HepG2 (cell line): Measurements from ENCODE around the gene IL36A. TPM values are rescaled to one million over a fixed set of nuclear protein-coding genes. Genes with fewer than 3 reads are reported as not detected.

Experiments used
- ATAC-seq: fragments of 200-7000 bp; cut with Tn5 transposase; 3 replicates; pipeline ENCODE4 v1.9.1; 2020; ENCODE audit warnings: mild to moderate bottlenecking, moderate library complexity
- BruUV-seq: library from RNA; stranded (reverse); fragments of 400-500 nt; replicated peaks from 2 replicates; lab custom pipeline; 2021; lab: Mats Ljungman, UMichigan
- CTCF ChIA-PET: fragments of 300-600 bp; formaldehyde crosslinking; extraction: SDS; loops from one replicate; lab custom pipeline; 2021; ENCODE audit warnings: low total read pairs, inconsistent platforms, low intra/inter-chr PET ratio; lab: Yijun Ruan, JAX
- POLR2A ChIA-PET: fragments of 350-600 bp; sonication (Branson Sonifier 250); formaldehyde crosslinking; loops from one replicate; lab custom pipeline; 2020; ENCODE audit warnings: antibody characterized with exemption, inconsistent platforms; lab: Yijun Ruan, JAX
- DNase-seq: peaks from one replicate; pipeline ENCODE4 v3.0.0-alpha.2; 2015; ENCODE audit warnings: low spot score
- FAIRE-seq: peaks from 3 replicates; lab custom pipeline; 2011; peaks lifted over from hg19 to GRCh38; lab: Jason Lieb, UNC
- H2AFZ ChIP-seq: one replicate; pipeline ENCODE4 v1.6.1; 2011; ENCODE audit warnings: low read length, inconsistent platforms
- H3K27ac ChIP-seq: fragments of 300-600 bp; 3 replicates; pipeline ENCODE4 v1.8.0; 2011; ENCODE audit warnings: mixed run types, mild to moderate bottlenecking, mixed read lengths, low read length, inconsistent platforms; ENCODE audit not compliant: insufficient read depth; ENCODE audit errors: extremely low read length
- H3K27me3 ChIP-seq, 2 experiments: fragments of 200-600 bp in 1 of 2; 2 replicates in 1 of 2; 3 replicates in 1 of 2; pipeline versions ENCODE4 v1.6.0 to v1.8.0; 2011; ENCODE audit warnings: low read length in 2 of 2, mild to moderate bottlenecking in 2 of 2, moderate library complexity in 2 of 2, inconsistent platforms in 1 of 2; ENCODE audit not compliant: insufficient read depth in 2 of 2, control insufficient read depth in 1 of 2
- H3K36me3 ChIP-seq, 2 experiments: fragments of 200-600 bp in 1 of 2; replicated peaks in 1 of 2; 2 replicates in 1 of 2; 3 replicates in 1 of 2; pipeline versions ENCODE4 v1.5.1 to v1.8.0; 2011; ENCODE audit warnings: low read length in 2 of 2, inconsistent platforms in 1 of 2; ENCODE audit not compliant: insufficient read depth in 2 of 2, control insufficient read depth in 1 of 2
- H3K4me1 ChIP-seq: 2 replicates; pipeline ENCODE4 v1.5.1; 2012; ENCODE audit warnings: low read length, inconsistent platforms; ENCODE audit not compliant: insufficient read depth
- H3K4me2 ChIP-seq: 2 replicates; pipeline ENCODE4 v1.6.0; 2011; ENCODE audit warnings: low read depth, low read length, inconsistent platforms
- H3K4me3 ChIP-seq, 3 experiments: fragments of 200-600 bp in 1 of 3; sonication (generic), shearing (Covaris generic) in 1 of 3; replicated peaks in 1 of 3; 2 replicates each; pipeline ENCODE4 v1.5.1; 2011 to 2016; ENCODE audit warnings: low read length in 3 of 3, inconsistent platforms in 2 of 3, low read depth in 2 of 3, mild to moderate bottlenecking in 2 of 3, control low read depth in 1 of 3, mixed read lengths in 1 of 3; ENCODE audit not compliant: insufficient read depth in 1 of 3
- H3K79me2 ChIP-seq: one replicate; pipeline ENCODE4 v1.6.1; 2011; ENCODE audit warnings: low read length, inconsistent platforms; ENCODE audit not compliant: insufficient read depth
- H3K9ac ChIP-seq: 2 replicates; pipeline ENCODE4 v1.6.0; 2011; ENCODE audit warnings: mild to moderate bottlenecking, low read depth, low read length, inconsistent platforms; ENCODE audit not compliant: insufficient read depth
- H3K9me3 ChIP-seq: 2 replicates; pipeline ENCODE4 v1.5.1; 2012; ENCODE audit warnings: mild to moderate bottlenecking, low read length
- H4K20me1 ChIP-seq: 2 replicates; pipeline ENCODE4 v1.6.0; 2011; ENCODE audit warnings: inconsistent platforms, mild to moderate bottlenecking, low read length, moderate library complexity; ENCODE audit not compliant: insufficient read depth
- ARNT2 ChIP-seq: sonication (generic); formaldehyde crosslinking; IDR thresholded peaks from 2 replicates; pipeline ENCODE4 v1.8.0; 2022; ENCODE audit warnings: mild to moderate bottlenecking, low read depth, missing genetic modification reagents, moderate library complexity
- ASH2L ChIP-seq: fragments of 300-600, 200-600 bp; sonication (generic); IDR thresholded peaks from 2 replicates; pipeline ENCODE4 v1.7.0; 2017; ENCODE audit warnings: low read depth, mild to moderate bottlenecking, moderate library complexity, mixed read lengths, low read length; ENCODE audit not compliant: insufficient read length
- CEBPB ChIP-seq: IDR thresholded peaks from 2 replicates; pipeline ENCODE4 v1.6.1; 2011; ENCODE audit warnings: low read depth, low read length, improper control_type of control experiment, borderline replicate concordance
- ETV6 ChIP-seq: sonication (generic); formaldehyde crosslinking; conservative IDR thresholded peaks from 2 replicates; pipeline ENCODE4 v1.4.0; 2020; ENCODE audit warnings: missing genetic modification reagents
- JUN ChIP-seq: sonication (generic); formaldehyde crosslinking; IDR thresholded peaks from 2 replicates; pipeline ENCODE4 v1.4.0; 2020; ENCODE audit warnings: mild to moderate bottlenecking, missing genetic modification reagents
- KLF16 ChIP-seq, 2 experiments: sonication (generic) in 1 of 2; formaldehyde crosslinking in 1 of 2; IDR thresholded peaks; 2 replicates each; pipeline versions ENCODE4 v1.6.1 to v1.8.0; 2016 to 2023; ENCODE audit warnings: missing genetic modification reagents in 2 of 2, missing compliant biosample characterization in 1 of 2
- SMAD1 ChIP-seq: sonication (generic); formaldehyde crosslinking; IDR thresholded peaks from 2 replicates; pipeline ENCODE4 v1.4.0; 2020; ENCODE audit warnings: missing genetic modification reagents, low read depth, mild to moderate bottlenecking, borderline replicate concordance
- ZFP90 ChIP-seq: sonication (generic); formaldehyde crosslinking; IDR thresholded peaks from 2 replicates; pipeline ENCODE4 v1.8.0; 2022; ENCODE audit warnings: missing genetic modification reagents, mild to moderate bottlenecking, inconsistent platforms, borderline replicate concordance
- ZNF567 ChIP-seq: sonication (generic); formaldehyde crosslinking; IDR thresholded peaks from 2 replicates; pipeline ENCODE4 v1.8.1; 2023; ENCODE audit warnings: mild to moderate bottlenecking, missing genetic modification reagents, borderline replicate concordance
- ZNF766 ChIP-seq: sonication (generic); formaldehyde crosslinking; IDR thresholded peaks from 2 replicates; pipeline ENCODE4 v1.5.0; 2020; ENCODE audit warnings: missing genetic modification reagents, borderline replicate concordance
- ZNF841 ChIP-seq: sonication (generic); formaldehyde crosslinking; IDR thresholded peaks from 2 replicates; pipeline ENCODE4 v1.8.1; 2023; ENCODE audit warnings: missing genetic modification reagents, borderline replicate concordance
- WGBS: methylation state at CpG from one replicate; pipeline ENCODE4 v1.1.6; 2017; ENCODE audit warnings: low lambda C conversion rate; 5-methylcytosine and 5-hydroxymethylcytosine counted together
- in situ Hi-C: cut with HindIII; loops from 2 replicates; pipeline ENCODE4 v1.10.0; 2017; ENCODE audit warnings: low pct_unique_long_range_greater_than_20kb; ENCODE audit not compliant: extremely low pct_ligation_motif_present
- intact Hi-C: fragments of 100-400 bp; cut with micrococcal nuclease; formaldehyde crosslinking; loops from one replicate; pipeline ENCODE4 v1.10.0; 2022; ENCODE audit not compliant: unreplicated experiment
- polyA plus RNA-seq, 8 experiments: library from polyadenylated mRNA; depleted of rRNA in 3 of 8; stranded (reverse) in 7 of 8; unstranded in 1 of 8; fragments of >200 nt; fragmentation: Illumina TruSeq in 4 of 8; extraction: Trizol in 4 of 8; gene quantifications; 2 replicates each; pipeline versions ENCODE4 v1.2.1 to v1.2.3, GENCODE V29; 2011 to 2016; ENCODE audit warnings: low read depth in 4 of 8, missing spikeins in 1 of 8, mixed read lengths in 1 of 8; ENCODE audit not compliant: insufficient read depth in 1 of 8
- total RNA-seq, 5 experiments: library from RNA; depleted of rRNA; stranded (reverse); fragments of >200 nt; fragmentation: Illumina TruSeq; extraction: Trizol; gene quantifications; 2 replicates each; pipeline ENCODE4 v1.2.3, GENCODE V29; 2016; ENCODE audit warnings: low read depth in 1 of 5
- TF ChIP-seq, protein P1 (sequence below): IDR thresholded peaks from 2 replicates; pipeline ENCODE4 v1.6.1; 2016; ENCODE audit warnings: missing compliant biosample characterization, missing genetic modification reagents, borderline replicate concordance
- TF ChIP-seq, protein P2 (sequence below): sonication (generic); formaldehyde crosslinking; IDR thresholded peaks from 2 replicates; pipeline ENCODE4 v1.4.0; 2020; ENCODE audit warnings: missing genetic modification reagents
- TF ChIP-seq, protein P3 (sequence below): sonication (generic); formaldehyde crosslinking; IDR thresholded peaks from 2 replicates; pipeline ENCODE4 v1.8.0; 2022; ENCODE audit warnings: mild to moderate bottlenecking, missing genetic modification reagents, moderate library complexity

Gene IL36A
- total and polyA plus RNA-seq, 2 of the 13 experiments (the other 11 are each of a cell fraction or from before 2014, with no cell fraction given): not detected

DNA sequence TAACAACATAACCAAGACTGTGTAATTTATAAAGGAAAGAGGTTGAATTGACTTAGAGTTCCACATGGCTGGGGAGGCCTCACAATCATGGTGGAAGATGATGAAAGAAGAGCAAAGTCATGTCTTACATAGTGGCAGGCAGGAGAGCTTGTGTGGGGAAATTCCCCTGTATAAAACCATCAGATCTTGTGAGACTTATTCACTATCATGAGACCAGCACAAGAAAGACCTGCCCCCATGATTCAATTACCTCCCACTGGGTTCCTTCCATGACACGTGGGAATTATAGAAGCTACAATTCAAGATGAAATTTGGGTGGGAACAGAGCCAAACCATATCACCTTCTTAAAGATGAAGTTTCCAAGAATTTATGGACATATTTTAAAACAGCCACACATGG, 51.3 kb downstream of the IL36A start:
- BruUV-seq: no TSS peak
- intact Hi-C loops (no loop called here), in situ Hi-C loops (no loop called here)
- DNase-seq (no peak), FAIRE-seq (no peak), ATAC-seq (no peak)
- Histone ChIP-seq H3K79me2 (no peaks in the 10 kb centered on the region), H3K36me3 (no peaks in the 10 kb centered on the region), H3K4me3 (no peak overlapping the region), H3K9me3 (peaks cover 14% of the 10 kb centered on the region; the same call in 1 of the 2 replicates), H2AFZ (no peak overlapping the region), H3K4me2 (no peak overlapping the region), H3K27ac (no peak overlapping the region), H3K27me3 (peaks cover 0 to 29% of the 10 kb centered on the region in 2 experiments; a peak in 3 of 5 replicates), H3K4me1 (no peaks in the 10 kb centered on the region), H4K20me1 (no peaks in the 10 kb centered on the region), H3K9ac (no peak overlapping the region)
- CTCF ChIA-PET: no interaction called here
- TF ChIP-seq ARNT2 (CRISPR knock-in tag) (no peak), ZNF841 (CRISPR knock-in tag) (no peak), ZFP90 (no peak), KLF16 (CRISPR knock-in tag; IDR thresholded peaks at IDR 0.05) (no peak), SMAD1 (CRISPR knock-in tag) (no peak), JUN (no peak)
- POLR2A ChIA-PET: no interaction called here
- WGBS: 0% methylated on average over 1 of the region's 1 CpG

DNA sequence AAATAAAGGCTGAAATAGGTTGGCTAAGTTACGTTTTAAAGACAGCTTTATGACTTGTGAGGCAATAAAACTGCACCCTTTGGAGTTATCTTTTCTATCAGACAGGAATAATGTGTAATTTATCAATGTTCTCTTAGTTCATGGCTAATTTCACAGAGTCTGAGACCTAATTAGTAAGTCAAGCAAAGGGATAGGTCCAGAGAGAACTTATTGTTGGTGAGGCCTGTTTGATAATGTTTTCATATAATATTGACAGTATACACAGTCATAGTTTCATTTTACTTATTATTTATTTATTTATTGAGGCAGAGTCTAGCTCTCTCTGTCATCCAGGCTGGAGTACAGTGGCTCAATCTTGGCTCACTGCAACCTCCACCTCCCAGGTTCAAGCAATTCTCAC, 51.9 kb downstream of the IL36A start:
- no peak for FAIRE-seq
- H3K4me3 ChIP-seq: no peak overlapping the region
- POLR2A ChIA-PET: no interaction called here
- no peak overlapping the region for H2AFZ ChIP-seq
- CTCF ChIA-PET: no interaction called here
- in situ Hi-C loops: no loop called here
- no peak overlapping the region for H3K4me2 ChIP-seq
- no peak for DNase-seq
- peaks cover 14% of the 10 kb centered on the region; the same call in 1 of the 2 replicates for H3K9me3 ChIP-seq
- BruUV-seq: no TSS peak
- H3K36me3 ChIP-seq: no peaks in the 10 kb centered on the region
- H3K27me3 ChIP-seq: peaks cover 2 to 33% of the 10 kb centered on the region in 2 experiments; a peak in 4 of 5 replicates
- no peaks in the 10 kb centered on the region for H4K20me1 ChIP-seq
- no peak for ATAC-seq
- 6% methylated on average over 1 of the region's 1 CpG for WGBS
- no peaks in the 10 kb centered on the region for H3K4me1 ChIP-seq
- no peak overlapping the region for H3K9ac ChIP-seq
- no peaks in the 10 kb centered on the region for H3K79me2 ChIP-seq
- no peak overlapping the region for H3K27ac ChIP-seq
- intact Hi-C loops: no loop called here
- TF ChIP-seq ETV6 (CRISPR knock-in tag) (no peak), ZNF567 (CRISPR knock-in tag) (no peak), ZNF766 (CRISPR knock-in tag) (no peak), ASH2L (no peak), CEBPB (no peak)
- TF ChIP-seq, protein P1, sequence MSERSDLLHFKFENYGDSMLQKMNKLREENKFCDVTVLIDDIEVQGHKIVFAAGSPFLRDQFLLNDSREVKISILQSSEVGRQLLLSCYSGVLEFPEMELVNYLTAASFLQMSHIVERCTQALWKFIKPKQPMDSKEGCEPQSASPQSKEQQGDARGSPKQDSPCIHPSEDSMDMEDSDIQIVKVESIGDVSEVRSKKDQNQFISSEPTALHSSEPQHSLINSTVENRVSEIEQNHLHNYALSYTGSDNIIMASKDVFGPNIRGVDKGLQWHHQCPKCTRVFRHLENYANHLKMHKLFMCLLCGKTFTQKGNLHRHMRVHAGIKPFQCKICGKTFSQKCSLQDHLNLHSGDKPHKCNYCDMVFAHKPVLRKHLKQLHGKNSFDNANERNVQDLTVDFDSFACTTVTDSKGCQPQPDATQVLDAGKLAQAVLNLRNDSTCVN (CRISPR knock-in tag): no peak
- TF ChIP-seq, protein P2, sequence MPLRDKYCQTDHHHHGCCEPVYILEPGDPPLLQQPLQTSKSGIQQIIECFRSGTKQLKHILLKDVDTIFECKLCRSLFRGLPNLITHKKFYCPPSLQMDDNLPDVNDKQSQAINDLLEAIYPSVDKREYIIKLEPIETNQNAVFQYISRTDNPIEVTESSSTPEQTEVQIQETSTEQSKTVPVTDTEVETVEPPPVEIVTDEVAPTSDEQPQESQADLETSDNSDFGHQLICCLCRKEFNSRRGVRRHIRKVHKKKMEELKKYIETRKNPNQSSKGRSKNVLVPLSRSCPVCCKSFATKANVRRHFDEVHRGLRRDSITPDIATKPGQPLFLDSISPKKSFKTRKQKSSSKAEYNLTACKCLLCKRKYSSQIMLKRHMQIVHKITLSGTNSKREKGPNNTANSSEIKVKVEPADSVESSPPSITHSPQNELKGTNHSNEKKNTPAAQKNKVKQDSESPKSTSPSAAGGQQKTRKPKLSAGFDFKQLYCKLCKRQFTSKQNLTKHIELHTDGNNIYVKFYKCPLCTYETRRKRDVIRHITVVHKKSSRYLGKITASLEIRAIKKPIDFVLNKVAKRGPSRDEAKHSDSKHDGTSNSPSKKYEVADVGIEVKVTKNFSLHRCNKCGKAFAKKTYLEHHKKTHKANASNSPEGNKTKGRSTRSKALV (CRISPR knock-in tag): no peak
- TF ChIP-seq, protein P3, sequence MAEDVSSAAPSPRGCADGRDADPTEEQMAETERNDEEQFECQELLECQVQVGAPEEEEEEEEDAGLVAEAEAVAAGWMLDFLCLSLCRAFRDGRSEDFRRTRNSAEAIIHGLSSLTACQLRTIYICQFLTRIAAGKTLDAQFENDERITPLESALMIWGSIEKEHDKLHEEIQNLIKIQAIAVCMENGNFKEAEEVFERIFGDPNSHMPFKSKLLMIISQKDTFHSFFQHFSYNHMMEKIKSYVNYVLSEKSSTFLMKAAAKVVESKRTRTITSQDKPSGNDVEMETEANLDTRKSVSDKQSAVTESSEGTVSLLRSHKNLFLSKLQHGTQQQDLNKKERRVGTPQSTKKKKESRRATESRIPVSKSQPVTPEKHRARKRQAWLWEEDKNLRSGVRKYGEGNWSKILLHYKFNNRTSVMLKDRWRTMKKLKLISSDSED (CRISPR knock-in tag): no peak
